ENCODE data around the gene ADAMTS12.

Gene ADAMTS12

GRCh38 chr5:33800241-33800950 lies 91.4 kb downstream of the ADAMTS12 start:
- DNase-seq, result no peak

GRCh38 chr5:33795496-33795895 lies 96.3 kb downstream of the ADAMTS12 start:
- DNase-seq, result no peak

DNA sequence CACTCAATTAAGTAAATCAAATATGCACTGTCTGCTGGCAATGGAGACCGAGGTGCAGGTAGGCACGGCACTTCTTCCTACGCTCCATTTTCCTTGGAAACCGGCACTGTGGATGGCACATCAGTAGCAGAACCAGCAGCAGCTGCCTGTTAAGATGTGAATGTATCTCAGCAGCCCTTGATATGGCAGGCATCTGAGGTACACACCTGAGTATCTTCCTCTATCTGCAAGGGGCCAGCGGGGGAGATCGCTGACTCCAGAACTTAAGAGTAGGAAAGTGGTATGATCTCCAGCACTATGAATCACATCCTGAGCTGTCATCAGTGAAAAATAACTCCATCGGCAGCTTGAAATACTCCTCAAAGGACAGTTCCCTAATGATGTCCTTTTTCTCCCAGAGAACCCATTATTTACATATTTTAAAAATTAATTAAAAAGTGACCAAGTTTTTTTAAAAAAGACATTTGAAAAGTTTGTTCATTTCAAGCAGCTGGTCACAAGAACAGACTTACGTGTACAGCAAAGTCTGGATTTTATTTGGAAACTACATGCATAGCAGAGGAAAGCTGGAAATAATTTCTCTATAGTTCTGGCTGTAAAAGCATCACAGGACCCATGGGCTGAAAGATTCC lies 97.1 kb downstream of the ADAMTS12 start:
- no peak for DNase-seq

GRCh38 chr5:33793836-33794549 lies 97.8 kb downstream of the ADAMTS12 start:
- no peak for DNase-seq

DNA sequence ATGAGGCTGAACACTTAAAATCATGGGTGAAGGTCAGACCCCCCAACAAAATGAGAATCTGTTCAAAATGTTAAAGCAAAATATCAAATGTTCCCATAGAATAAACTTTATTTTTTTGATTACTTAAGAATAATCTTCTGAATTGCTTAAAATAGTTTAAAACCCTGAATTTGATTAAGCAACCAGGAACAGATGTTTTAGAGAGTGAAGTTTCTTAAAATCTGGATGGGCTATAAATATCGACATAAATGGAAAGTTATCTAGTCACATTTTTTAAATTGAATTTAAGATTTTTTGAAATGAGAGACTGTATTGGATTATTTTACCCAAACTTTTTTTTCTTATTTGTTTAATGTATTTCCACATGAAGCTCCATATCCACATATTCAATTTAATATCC lies 98.5 kb downstream of the ADAMTS12 start:
- no peak for DNase-seq

DNA sequence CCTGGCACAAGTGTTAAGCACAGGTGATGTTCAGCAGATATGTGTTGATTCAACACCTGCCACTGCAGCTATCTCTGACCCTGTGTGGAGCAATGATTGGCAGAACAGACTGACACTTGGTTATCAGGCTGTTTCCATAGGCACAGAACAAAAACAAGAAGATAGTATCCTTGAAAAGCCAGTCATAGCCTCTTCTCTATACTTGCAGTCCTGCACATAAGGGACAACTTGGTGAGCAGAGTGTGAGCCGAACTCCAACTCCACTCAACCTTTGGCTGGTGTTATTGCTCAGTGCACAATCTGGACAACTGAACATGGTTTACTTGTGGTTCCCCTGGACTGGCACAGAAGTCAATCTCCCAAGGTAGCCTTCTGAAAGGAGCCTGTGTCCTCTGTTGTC lies 99.2 kb downstream of the ADAMTS12 start:
- DNase-seq, result no peak

DNA sequence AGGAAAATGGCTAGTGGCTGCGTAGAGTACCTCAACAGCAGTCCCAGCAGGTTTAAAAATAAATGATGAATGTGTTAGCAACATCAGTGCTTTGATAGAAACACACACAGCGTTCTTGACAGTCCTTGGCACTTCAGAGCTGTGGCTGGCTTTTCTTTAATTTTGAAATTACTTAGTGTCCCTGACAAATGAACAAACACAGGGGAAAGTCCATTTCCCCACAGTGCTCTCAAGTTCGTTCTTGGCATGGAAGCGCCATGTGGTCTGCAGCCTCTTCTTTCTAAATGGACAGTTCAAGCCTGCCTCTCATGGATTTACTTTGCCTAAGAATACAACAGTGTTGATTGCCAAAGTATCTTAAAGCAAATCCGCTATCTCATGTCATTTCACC lies 102.2 kb downstream of the ADAMTS12 start:
- no peak for DNase-seq

GRCh38 chr5:33788922-33789566 lies 102.7 kb downstream of the ADAMTS12 start:
- no peak for DNase-seq

- DNase-seq, result no peak
Observed at GRCh38 chr5:33785571-33785970, 106.2 kb downstream of the ADAMTS12 start.

DNA sequence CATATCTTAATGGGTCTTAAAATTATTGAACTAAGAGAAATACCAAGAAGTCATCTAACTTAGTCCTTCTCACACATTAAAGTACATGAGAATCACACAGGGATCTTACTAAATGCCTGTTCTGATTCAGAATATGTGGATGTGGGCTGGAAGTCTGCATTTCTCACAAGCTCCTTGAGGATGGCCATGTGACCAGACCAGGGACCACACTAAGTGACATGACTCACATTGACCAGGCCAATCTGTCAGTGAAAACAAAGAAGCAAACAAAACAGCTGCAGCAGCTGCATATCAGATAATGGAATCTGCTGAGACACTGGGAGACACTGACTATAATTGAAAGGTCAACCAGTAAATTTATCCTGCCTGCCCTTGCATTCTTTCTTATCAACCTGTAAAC lies 110.5 kb downstream of the ADAMTS12 start:
- no peak for DNase-seq

- no peak for DNase-seq
Observed at GRCh38 chr5:33776151-33776660, 115.6 kb downstream of the ADAMTS12 start.

DNA sequence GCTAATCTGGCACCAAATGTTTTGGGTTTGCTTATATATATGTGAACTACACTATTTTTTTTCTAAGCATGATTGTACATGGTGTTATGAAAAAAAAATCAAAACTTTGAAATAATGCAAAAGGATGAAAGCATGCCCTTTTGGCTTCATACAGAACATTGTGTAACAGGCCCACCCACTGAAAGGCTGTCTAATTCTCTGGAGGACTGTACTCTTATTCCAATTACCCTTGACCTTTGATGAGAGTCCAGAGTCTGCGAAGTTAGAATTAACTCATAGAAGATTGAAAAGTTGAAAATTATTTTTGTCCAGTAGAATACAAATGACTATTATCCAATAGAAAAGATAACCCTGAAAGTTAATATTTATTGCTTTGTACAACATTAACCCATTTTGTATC lies 117.4 kb downstream of the ADAMTS12 start:
- no peak for DNase-seq

- no peak for DNase-seq
Observed at GRCh38 chr5:33772380-33772897, 119.4 kb downstream of the ADAMTS12 start.

DNA sequence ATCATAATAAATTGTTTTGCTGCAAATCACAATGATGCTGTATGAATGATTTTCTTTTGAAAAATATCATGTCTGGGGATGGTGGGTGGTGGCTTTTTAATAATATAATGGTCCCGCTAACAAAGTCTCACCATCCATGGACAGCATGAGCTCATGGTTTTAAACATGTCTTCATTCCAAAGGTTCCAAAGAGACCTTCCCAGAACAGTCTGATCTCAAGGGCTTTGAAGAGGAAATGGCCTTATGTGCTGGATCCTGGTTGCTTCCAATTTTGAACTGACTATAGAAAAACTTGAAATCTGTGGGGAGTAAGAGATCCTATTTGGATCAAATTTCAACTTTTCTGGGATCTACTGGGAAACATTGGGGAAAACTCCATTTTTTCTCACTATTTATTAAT lies 121.8 kb downstream of the ADAMTS12 start:
- no peak for DNase-seq

DNA sequence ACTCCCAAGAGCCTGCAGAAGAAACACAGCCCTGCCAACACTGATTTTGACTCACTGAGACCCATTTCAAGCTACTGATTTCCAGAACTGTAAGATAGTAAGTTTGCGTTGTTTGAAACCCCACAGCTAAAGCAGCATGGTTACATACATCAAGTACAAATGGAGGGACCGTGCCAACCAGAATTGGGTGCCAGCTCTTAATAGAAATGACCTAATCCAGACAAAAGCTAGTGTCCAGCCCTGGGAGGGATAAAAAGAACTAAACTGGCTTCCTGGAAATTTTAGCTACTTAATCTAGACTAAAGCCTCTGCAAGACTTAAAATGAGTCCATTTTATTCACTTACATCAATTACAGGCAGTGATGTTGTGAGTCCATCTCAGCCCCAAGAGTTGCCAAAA lies 122.6 kb downstream of the ADAMTS12 start:
- peak in 2 of 14 donors; percentile 6 to 39 for DNase-seq

- no peak for DNase-seq
Observed at GRCh38 chr5:33766023-33766422, 125.8 kb downstream of the ADAMTS12 start.

- DNase-seq, result no peak
Observed at GRCh38 chr5:33764786-33765185, 127.0 kb downstream of the ADAMTS12 start.

DNA sequence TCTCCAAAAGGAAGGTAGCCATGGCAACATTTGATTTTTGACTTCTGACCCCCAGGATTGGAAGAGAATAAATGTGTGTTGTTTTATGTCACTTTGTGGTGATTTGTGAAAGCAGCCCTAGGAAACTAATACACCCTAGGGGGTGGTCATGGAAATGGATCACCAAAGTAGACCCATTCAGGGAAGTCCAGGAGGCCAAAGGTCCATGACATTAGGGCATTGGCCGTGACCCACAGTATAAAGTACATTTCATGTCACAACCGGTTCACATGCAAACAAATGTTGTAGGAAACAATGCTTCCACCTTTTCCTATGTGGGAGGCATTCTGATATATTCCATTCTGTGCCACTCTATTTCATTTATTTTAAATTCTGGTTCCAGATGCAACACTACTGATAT lies 128.4 kb downstream of the ADAMTS12 start:
- DNase-seq, result no peak

DNA sequence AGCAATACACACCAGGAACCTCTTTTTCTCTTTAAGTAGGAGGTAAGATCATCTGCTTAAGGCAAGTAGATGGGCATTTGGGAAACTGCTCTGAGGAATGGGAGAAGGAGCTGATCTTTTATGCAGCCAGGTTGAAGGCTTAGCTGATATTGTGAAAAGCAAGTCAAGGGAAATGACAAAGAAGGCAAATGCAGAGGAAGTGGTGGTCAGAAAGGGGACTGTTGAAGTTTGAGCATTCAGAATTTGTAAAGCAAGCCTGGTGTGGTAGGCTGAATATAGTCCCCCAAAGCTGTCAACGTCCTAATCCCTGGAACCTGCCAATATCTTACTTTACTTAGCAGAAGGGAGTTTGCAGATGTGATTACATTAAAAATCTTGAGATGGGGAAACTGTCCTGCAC lies 128.9 kb downstream of the ADAMTS12 start:
- DNase-seq, result no peak

GRCh38 chr5:33761139-33761538 lies 130.7 kb downstream of the ADAMTS12 start:
- no peak for DNase-seq

DNA sequence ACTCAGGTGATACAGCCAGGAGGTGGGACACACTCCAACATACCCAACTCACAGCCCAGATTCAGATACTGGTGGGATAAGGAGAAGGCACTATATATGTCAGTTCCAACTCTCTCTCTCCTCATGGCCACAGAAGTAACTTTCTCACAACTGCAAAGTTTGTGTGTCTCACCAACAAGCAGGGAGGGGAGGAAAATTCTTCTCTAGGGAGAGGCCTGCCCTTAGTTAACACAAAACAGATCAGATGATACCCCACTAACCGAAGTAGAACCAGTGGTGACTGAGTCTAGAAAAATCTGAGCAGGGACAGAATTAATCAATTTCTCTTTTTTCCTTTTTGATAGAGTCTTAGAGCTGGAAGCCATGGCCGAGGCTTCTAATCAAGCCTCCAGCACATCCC lies 133.1 kb downstream of the ADAMTS12 start:
- no peak for DNase-seq

DNA sequence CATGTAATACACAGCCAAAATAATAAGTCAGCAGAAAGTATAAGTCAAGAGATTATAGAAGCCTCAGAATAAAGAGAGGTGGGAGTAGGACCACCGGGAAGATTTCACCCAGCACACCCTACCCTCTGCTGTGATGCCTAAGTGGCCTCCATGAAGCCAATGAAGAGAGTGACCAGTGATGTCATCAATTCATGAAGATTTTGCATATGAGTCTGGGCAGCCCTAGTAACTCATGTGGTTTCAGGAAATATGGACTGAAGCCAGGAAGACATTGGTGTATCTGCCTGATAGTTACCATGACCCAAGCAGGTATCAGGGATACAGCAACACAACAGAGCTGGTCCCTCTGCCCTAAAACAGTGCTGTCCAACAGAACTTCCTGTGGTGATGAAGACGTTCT lies 135.3 kb downstream of the ADAMTS12 start:
- no peak for DNase-seq

DNA sequence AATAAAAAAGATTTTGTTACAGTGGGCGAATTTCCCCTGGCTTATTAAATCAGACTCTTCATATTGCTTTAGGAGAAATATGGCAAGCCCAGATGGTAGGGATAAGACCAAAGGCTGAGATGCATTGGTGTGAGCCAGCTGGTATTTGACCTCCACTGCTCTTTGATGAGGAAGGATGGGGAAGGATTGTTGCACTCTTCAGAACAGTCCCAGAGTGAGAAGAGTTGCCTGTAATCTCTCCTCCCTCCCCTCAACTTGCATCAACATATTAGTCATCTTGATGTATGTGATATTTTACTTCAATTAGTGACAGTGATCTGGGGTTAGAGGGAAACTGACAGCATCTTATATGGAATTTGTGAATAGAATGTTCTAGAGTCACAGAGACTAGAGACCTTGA lies 136.6 kb downstream of the ADAMTS12 start:
- DNase-seq, result no peak

Data from C1 segment of cervical spinal cord (tissue), 14 donors.